HG03108 (cell line): ENCODE results near the gene KLF11.
"Not testable (repeated sequence)": the region's sequence is repeated elsewhere in the genome, so short reads cannot be mapped to it uniquely, and the experiment has no call there.

ENCODE experiments used
- ATAC-seq: cut with Tn5 transposase; IDR thresholded peaks from one replicate; pipeline ENCODE4 v1.9.1; 2021; ENCODE audit warnings: moderate library complexity; ENCODE audit not compliant: unreplicated experiment

KLF11 gene

DNA sequence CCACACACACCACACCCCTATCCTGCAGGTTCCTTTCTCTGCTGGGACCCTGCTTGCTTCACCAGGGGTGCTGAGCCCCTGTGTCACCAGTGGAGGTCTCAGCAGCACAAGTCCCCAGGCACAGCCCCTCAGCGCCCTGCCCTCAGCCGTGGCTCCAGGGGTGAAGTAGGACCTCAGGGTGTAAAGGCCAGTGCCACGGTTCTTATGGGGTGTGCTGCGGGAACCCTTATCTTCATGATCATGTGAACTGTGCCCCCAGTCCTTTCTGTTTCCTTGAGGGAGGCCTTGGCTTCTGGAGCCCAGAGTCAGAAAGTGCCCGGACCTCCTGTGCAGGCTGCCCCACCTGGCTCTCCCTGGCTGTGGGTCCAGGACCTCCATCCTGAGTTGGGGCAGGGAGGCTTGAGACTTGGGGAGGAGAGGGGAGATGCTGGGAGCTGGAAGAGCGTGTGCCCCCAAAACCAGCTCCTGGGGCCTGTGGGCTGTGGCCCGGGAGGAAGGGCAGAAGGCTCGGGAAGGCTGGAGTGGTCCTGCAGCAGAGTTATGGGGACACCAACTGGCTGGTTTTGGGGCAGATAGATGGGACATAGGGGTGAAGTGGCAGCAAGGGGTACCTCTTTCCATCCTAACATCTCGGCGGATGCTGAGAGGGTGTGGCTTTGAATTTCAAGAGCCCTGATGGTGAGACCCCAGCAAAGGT, 20.2 kb upstream of the KLF11 start:
- no peak for ATAC-seq

DNA sequence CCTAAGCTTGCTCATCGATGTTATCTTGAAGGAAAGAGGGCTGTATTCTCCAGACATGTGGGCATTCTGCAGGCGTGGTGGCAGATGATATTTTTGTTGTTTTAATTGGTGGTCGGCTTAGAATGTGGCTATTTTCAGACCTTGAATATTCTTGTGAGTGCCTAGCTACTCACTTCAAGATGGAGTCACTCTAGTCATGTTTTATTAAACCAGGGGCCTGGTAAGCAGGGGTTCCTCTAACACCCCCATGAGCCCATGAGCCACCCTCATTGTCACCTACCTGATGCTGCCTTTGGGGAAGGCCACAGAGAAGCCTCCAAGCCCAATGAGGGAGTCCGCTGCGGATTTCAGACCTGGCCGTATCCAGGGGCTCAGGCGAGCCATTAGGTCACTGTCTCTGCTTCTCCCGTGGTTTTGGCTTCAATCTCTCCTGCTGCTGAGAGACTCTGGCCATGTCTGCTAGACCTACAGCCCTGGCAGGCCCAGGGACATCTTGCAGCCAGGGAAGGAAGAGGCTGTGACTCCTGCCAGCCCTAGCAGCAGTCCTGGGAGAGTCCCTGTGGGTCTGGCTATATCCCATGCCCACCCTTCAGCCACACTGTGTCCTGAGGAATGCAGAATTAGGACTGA, 16.3 kb upstream of the KLF11 start:
- ATAC-seq: no peak

DNA sequence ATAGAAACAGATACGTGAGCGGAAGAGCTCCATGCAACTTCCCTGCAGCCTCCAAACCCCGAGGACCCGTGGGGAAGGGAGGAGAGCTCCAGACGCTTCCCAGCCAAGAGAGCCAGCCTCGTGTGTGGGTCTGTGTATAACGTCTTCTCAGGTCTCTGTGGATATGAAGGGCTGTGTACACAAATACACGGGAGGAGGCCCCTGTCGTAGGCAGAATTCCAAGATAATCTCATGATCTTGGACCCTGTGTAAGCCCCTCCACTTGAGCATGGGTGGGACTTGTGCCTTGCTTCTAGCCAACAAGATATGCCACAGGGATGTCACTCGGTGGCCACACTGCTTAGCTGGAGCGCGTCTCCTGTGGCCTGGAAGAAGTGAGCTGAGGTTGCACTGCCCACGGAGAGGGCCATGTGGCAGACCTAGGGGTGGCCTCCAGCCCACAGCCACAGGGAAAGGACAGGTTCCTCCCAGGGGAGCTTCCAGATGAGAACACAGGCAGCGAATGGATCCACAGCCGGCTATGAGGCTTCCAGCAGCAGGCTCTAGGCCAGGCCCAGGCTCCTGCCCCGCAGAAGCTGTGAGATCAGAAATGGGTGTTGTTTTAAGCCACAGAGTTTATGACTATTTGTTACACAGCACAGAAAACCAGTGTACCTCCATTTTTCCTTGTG, 15.6 kb upstream of the KLF11 start:
- ATAC-seq: no peak

DNA sequence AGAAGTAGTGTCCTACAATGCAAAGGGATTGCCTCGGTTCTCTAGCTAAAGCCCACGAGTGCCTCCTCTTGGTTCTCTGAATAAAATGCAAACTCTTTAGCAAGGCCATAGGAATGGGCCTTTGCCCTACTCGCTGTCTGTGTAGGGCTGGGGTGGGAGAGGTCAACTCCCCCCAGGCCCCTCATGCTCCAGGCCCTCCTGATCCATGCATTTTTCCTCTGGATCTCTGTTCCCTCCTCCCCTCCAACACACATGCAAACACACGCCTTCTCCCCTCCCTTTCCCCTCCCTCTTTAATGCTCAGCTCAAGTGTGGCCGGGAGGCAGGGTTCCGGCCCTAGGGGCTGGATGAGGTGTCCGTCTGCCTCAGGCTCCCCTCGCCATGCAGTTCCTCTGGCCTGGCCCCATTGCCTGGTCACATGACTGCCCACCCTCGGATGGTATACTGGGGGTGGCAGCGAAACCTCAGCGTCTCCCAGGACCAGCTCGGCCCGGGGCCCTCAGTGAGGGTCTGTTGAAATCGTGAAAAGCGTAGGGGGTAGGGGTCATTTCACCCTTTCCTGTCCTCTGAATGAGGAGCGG, 14.9 kb upstream of the KLF11 start:
- no peak for ATAC-seq

DNA sequence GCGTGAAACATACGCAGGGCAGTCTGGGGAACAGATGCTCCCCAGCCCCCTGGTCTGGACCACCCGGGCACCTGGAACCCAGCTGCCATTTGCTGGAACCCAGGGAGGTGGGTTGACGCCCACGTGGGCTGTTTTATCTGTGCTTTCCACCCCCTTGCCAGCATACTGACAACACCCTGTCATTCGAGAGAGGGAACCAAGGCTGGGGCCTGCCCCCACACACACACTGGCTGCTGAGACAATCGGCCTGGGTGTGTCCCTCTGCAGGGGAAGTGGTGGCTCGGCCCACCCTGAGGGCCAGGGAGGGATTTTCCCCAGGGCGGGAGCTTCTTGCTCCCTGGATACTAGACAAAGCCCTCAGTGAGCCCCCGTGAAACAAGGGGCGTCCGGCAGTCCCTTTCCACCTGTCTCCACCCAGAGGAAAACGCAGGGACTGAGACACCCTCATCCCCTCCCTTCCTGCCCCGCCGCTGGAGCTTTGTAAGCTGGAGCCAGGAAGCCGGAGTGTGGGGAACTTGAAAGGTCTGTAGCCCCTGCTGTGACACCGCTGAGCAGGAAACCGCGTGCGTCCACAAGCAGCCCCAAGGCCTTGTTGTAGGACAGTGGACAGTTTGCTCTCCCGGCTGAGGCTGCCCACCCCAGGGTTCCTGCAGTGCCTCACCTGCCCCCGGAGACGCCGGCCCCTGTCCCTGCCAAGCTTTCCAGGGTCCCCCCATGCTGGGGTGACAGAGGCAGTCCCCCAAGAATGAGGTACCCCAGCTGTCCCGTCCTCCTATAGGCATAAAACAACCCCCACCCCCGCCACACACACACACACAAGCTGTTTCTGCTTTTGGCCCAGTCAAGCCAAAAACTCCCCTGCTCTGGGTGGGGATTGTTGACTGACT, 14.1 kb upstream of the KLF11 start:
- peak; percentile 83 for ATAC-seq

DNA sequence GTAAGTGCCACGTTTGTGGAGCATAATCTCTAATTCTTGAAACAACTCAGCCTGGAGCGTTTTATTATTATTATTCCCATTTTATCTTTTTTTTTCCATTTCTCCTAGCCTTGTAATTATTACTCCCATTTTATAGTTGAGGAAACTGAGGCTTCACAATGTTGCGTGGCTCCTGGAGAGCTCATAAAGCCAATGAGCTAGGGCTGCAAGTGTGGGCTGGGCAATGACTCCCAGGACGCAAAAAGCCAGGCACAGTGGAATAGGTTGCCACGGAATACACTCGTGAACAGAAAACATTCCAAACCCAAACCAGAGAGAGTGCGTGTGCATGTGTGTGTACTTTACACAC, 13.5 kb upstream of the KLF11 start:
- no peak for ATAC-seq

DNA sequence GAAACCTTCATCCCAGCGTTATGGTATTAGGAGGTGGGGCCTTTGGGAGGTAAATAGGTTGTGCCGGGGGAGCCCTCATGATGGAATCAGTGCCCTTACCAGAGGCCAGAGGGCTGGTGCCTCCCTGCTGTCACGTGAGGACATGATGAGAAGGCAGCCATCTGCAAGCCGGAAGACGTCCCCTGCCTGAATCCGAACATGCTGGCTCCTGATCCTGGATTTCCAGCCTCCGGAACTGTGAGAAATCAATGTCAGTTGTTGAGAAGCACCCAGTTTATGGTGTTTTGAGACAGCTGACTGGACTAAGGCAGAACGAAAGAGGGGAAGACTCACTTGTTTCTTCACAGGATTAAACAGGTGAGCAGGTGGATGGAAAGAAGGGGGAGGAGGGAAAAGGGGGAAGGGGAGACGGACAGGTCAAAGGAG, 13.0 kb upstream of the KLF11 start:
- ATAC-seq: no peak

DNA sequence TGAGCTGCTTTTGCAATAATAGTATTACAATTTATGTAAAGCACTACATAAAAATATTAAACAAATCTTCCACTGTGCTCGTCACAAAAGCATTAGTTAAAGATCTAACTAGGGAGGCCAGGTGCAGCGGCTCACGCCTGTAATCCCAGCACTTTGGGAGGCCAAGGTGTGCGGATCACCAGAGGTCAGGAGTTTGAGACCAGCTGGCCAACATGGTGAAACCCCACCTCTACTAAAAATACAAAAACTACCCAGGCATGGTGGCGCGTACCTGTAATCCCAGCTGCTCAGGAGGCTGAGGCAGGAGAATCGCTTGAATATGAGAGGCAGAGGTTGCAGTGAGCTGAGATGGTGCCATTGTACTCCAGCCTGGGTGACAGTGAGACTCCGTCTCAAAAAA, 12.6 kb upstream of the KLF11 start:
- not testable (repeated sequence) for ATAC-seq

DNA sequence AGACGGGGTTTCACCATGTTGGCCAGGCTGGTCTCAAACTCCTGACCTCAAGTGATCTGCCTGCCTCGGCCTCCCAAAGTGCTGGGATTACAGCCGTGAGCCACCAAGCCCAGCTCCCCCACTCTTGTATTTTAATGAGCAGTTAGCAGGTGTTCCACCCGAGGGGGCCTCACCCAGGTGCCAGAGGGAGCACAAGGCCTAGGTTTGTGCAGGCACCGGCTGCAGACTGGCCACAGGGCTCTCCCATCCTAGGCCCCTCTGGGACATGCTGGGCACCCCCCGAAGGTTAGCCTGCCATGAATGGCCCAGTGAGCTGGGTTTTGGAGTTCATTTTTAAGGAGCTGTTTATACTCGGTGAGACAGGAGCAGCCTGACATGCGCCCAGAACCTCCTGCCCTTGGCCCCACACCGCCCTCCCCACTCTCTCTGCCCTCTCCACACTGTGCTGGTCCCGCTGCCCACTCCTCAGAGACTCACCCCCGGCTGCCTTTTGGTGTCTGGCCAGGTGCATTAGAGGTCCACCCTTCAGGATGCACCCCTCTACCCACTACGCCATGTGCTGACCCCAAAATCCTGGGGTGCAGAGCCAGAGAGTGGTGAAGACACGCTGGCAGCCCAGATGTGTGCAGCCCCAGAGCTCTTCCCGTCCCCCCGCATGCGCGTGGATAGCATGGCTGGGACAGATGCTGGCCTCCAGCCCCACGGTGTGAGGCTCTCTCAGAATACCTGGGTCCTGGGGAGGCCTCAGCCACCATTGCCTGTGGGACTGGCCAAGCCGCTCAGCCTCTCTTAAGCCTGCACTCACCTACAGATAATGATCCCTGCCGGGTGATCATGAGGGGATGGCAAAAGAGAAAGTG, 11.2 kb upstream of the KLF11 start:
- ATAC-seq: no peak

DNA sequence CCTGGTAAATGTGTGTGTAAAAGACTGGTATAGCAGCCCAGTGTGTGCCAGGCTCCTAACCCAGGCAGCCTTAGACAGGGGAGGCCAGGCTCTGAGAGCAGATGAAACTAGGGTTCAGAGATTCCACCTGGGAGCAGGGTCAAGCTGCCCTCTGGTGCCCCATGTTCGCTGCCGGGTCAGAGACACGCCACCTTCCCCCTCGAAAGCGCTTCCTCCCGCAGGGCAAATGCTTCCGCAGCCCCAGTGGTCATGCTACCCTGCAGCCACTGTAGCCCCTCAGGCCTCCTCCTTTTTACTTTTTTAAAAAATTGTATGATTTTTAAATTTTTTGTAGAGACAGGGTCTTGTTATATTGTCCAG, 10.6 kb upstream of the KLF11 start:
- ATAC-seq: no peak

DNA sequence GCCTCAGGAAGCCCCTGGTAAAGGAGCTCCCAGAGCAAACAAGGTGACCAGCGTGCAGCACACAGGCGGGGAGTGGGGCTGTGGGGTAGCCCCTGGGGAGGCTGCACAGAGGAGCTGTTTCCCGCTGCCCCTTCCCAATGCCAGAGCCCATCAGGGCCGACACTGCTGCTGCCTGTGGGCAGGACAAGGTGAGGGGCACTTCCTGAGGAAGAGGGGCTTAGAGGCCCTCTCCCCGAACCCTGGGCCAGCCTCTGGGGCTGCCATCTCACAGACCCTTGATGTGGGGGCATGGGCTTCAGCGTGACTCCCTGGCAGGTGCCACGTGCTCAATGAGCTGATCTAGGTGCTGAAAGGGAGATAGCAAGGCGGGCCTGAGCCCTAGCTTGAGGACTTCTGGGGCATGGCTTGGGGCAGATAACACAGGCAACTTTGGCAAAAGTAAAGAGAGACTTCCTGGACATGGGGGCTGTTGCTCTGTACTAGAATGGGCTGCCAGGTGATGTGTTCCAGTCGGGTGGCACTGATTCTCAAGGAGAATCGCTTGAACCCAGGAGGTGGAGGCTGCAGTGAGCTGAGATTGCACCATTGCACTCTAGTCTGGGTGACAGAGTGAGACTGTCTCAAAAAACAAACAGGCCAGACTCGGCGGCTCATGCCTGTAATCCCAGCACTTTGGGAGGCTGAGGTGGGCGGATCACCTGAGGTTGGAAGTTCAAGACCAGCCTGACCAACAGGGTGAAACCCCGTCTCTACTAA, 9.9 kb upstream of the KLF11 start:
- ATAC-seq: no peak

DNA sequence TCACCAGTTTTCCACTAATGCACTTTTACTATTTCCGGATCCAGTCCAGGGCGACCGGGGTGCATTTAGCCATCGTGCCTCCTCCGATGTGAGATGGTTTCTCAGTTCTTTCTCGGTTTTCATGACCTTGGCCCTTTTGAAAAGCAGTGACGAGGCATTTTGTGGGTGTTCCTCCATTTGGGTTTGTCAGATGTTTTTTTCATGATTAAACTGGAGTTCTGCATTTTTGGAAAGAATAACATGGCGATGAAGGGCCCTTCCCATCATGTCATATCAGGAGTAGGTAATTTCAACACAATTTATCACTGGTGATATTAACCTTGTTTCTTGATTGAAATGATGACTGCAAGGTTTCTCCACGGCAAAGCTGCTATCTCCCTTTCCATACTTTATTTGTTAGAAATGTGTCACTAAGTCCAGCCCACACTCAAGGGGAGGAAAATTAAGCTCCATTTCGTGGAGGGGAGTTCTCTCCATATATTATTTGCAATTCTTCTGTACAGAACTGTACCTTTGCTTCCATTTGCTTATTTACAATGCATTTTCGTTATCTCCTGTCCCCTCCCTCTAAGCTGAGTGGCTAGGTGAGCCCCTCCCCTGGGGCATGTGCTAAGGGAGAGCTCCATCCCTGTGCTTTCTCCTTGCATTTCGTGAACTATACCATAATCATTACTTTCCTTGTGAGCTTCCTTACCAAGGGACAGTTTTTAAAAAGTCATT, 8.9 kb upstream of the KLF11 start:
- no peak for ATAC-seq

DNA sequence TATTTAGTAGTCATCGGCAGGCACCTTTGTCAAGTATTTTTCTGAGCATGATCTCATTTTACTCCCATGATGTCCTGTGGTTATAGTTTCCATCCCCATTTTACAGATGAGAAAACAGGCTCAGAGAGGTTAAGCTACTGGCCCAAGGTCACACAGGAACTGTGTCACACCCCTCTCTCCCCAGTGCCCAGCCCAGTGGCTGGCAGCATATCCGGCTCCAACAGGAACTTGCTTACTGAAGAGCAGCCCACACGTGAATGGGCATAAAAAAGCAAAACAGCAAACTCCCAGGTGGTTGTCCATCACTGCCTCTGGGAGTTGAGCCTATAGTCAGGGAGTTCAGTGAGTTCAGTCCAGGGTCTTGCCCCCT, 8.3 kb upstream of the KLF11 start:
- no peak for ATAC-seq

DNA sequence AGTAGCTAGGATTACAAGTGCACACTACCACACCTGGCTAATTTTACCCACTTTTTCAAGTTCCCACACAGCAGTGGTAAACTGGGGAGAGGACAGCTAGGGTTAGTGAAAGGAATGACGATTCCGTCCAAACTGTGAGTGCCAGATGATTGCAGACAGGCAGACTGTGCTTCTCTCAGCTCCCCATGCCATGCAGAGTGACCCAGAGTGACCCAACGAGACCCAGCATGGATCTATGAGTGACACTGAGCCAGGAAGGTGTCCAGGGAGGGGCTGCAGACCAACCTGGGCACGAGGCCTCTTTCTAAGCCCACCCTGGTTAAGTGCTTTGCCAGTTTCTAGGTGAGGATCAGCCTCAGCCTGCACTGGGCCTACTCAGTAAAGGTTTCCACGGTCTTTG, 7.7 kb upstream of the KLF11 start:
- ATAC-seq: no peak

DNA sequence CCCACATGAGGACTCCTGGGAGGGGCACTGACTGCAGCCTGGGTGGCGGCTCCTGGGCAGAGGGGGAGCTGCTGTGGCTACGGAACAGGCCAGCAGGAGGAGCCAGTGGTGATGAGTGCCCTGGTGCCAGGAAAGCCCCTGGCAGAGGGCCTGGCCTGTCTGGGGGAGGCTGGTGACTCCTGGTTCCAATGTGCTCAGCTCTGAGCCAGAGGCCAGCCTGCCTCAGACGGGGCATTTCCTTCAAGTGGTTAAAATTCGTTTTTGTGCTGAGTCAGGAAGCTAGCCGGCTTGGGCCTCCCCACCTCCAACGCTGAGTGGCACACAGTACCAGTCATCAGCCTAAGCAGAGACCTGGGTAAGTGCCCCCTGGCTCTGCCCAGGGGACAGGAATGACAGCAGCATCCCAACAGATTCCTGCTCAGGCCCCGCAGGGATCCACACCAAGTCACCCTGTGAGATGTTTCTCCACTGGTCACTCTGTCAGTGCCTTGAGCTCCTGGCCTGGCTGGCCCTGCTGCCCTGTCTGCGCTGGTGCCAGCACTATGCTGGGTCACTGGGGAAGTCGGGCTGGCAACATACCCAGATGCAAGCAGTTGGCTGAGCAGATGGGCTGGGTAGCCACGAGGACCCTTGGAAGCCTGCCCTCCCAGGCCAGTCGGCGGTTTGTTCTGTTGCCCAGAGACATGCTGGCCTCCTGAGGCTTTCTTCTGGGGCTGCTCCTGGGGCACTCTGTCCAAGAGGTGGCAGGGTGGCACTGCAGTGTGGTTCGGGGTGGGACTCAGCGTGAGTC, 7.1 kb upstream of the KLF11 start:
- ATAC-seq: peak; percentile 61

DNA sequence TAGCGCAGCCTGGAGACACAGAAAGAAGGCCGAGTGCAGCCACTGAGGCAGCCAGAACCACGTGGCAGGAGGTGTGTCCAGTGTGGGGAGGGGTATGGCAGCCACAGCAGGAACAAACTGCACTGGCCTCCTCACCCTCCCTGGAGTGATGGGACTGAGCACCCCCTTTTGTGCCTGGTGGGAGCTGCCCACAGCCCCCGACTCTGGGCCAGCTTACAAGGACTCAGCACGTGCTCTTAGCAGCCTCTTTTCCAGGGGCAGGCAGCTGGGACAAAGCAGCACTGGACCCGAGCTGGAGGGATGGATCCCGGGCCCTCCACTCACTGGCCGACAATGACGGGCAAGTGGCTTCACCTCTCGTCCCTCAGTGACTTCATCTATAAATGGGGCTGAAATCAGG, 5.2 kb upstream of the KLF11 start:
- no peak for ATAC-seq

DNA sequence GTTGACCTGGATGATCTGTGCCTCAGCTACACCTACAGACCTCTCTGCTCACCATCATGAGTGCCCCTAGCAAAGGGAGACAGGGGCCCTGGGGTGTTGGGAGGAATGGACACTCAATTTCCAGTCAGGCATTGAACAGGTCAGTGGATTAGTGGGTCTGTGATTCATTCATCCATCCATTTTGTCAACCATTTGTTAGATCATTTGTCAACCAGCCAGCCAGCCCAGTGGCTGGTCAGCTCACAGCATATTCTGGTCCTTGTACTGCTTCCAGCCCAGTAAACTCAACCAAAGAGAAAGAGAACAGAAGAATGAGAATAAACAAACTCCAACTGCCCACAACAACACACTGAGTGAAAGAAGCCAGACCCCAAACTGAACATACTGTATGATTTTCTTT, 4.6 kb upstream of the KLF11 start:
- no peak for ATAC-seq
